Type B pancreatic cell (in vitro differentiated cells): Measurements from ENCODE around the gene RIMBP2. TPM values are rescaled to one million over a fixed set of nuclear protein-coding genes. Genes with fewer than 3 reads are reported as not detected.

Source experiments
- DNase-seq: peaks from one replicate; pipeline ENCODE4 v3.0.0; 2021; ENCODE audit warnings: mixed read lengths; ENCODE audit not compliant: unreplicated experiment; ENCODE audit errors: extremely low spot score
- H3K27ac Mint-ChIP-seq: 2 replicates; pipeline ENCODE4 v1.8.0; 2021; ENCODE audit warnings: mild to moderate bottlenecking, mixed read lengths
- H3K27me3 Mint-ChIP-seq: 2 replicates; pipeline ENCODE4 v1.8.0; 2021; ENCODE audit warnings: mixed read lengths
- H3K36me3 Mint-ChIP-seq: 2 replicates; pipeline ENCODE4 v1.8.0; 2021; ENCODE audit warnings: mixed read lengths
- H3K4me1 Mint-ChIP-seq: one replicate; pipeline ENCODE4 v1.8.0; 2021; ENCODE audit warnings: mixed read lengths; ENCODE audit not compliant: unreplicated experiment
- H3K4me3 Mint-ChIP-seq: 2 replicates; pipeline ENCODE4 v1.8.0; 2021; ENCODE audit warnings: mild to moderate bottlenecking, mixed read lengths
- H3K9me3 Mint-ChIP-seq: 2 replicates; pipeline ENCODE4 v1.8.0; 2021; ENCODE audit warnings: mixed read lengths
- total RNA-seq: library from RNA; stranded (reverse); gene quantifications from 2 replicates; pipeline ENCODE4 v1.2.1, GENCODE V29; 2021; ENCODE audit warnings: low replicate concordance
- TF ChIP-seq, protein P1 (sequence below): fragments of 200-600 bp; sonication (generic); conservative IDR thresholded peaks from 2 replicates; pipeline ENCODE4 v1.5.0; 2021; ENCODE audit warnings: antibody characterized with exemption, mild to moderate bottlenecking

The RIMBP2 gene
- total RNA-seq, 1 donor from 2014 or later = 23.7 TPM

GRCh38 chr12:130644146-130644545, 72.0 kb downstream of the RIMBP2 start:
- Mint-ChIP-seq H3K4me1 (peaks cover 9% of the 10 kb centered on the region), H3K9me3 (no peaks in the 10 kb centered on the region), H3K4me3 (no peak overlapping the region), H3K27me3 (no peaks in the 10 kb centered on the region), H3K27ac (no peak overlapping the region), H3K36me3 (no peaks in the 10 kb centered on the region)
- TF ChIP-seq, protein P1, sequence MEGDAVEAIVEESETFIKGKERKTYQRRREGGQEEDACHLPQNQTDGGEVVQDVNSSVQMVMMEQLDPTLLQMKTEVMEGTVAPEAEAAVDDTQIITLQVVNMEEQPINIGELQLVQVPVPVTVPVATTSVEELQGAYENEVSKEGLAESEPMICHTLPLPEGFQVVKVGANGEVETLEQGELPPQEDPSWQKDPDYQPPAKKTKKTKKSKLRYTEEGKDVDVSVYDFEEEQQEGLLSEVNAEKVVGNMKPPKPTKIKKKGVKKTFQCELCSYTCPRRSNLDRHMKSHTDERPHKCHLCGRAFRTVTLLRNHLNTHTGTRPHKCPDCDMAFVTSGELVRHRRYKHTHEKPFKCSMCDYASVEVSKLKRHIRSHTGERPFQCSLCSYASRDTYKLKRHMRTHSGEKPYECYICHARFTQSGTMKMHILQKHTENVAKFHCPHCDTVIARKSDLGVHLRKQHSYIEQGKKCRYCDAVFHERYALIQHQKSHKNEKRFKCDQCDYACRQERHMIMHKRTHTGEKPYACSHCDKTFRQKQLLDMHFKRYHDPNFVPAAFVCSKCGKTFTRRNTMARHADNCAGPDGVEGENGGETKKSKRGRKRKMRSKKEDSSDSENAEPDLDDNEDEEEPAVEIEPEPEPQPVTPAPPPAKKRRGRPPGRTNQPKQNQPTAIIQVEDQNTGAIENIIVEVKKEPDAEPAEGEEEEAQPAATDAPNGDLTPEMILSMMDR = no peak
- DNase-seq = no peak

DNA sequence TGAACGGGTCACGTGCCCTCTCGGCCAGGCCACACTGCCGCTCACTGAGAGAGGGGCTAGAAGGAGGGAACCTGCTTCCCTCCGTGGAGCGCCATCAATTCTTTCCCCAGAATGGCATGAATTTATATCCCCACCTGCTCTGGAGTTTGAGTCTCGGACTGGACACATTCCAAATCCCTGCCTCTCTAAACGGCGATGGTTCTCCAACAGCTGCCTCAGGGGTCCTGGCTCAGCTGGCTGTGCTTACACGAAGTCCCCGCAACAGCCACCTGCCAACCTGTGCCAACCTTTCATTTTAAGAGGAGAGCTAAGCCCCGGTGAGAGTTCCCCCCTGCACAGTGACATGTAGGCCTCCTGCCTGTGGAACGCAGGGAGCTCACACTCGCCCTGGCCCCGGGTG, 73.2 kb downstream of the RIMBP2 start:
- Mint-ChIP-seq H3K36me3 (no peaks in the 10 kb centered on the region), H3K27me3 (no peaks in the 10 kb centered on the region), H3K4me1 (peaks cover 9% of the 10 kb centered on the region), H3K9me3 (no peaks in the 10 kb centered on the region), H3K4me3 (no peak overlapping the region), H3K27ac (no peak overlapping the region)
- DNase-seq = no peak
- TF ChIP-seq, protein P1 = no peak

DNA sequence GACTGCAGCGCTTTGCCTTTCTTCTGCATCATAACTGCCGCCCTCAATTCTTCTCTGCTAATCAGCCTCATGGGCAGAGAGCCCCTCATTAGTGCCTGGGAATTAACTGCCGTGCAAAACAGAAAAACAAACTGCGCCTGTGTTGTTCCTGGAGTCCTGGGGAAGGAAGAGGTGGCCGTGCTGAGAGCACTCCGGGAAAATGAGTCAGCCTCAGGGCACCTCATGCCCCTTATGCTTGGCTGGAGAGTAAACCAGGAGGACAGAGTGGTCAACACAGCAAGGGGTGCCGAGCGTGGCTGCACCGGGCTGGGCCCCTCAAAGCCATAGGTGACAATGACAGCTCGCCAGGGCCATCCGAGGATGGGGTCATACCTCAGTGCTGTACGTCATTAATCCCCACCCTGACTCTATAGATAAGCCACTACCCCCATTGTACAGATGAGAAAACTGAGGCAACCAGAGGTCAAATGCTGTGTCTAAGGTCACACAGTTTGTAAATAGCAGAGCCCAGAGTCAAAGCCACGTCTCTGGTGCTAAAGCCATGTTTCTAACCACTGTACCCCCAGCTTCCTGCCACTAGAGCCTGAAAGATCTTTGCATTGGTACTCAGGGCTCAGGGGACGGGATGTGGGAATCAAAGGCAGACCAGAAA, 74.4 kb downstream of the RIMBP2 start:
- Mint-ChIP-seq H3K27me3 (no peaks in the 10 kb centered on the region), H3K4me1 (peaks cover 9% of the 10 kb centered on the region), H3K9me3 (no peaks in the 10 kb centered on the region), H3K36me3 (no peaks in the 10 kb centered on the region), H3K27ac (no peak overlapping the region), H3K4me3 (no peak overlapping the region)
- TF ChIP-seq, protein P1 = no peak
- no peak for DNase-seq

- no peaks in the 10 kb centered on the region for H3K9me3 Mint-ChIP-seq
- H3K4me3 Mint-ChIP-seq = no peak overlapping the region
- H3K27me3 Mint-ChIP-seq = peaks cover 4% of the 10 kb centered on the region
- DNase-seq = no peak
- no peak overlapping the region for H3K27ac Mint-ChIP-seq
- no peaks in the 10 kb centered on the region for H3K36me3 Mint-ChIP-seq
- H3K4me1 Mint-ChIP-seq = peaks cover 9% of the 10 kb centered on the region
- TF ChIP-seq, protein P1 = no peak
Observed at GRCh38 chr12:130640901-130641300, 75.2 kb downstream of the RIMBP2 start.

- DNase-seq = no peak
- Mint-ChIP-seq H3K36me3 (no peaks in the 10 kb centered on the region), H3K27me3 (peaks cover 8% of the 10 kb centered on the region), H3K27ac (no peak overlapping the region), H3K4me3 (no peak overlapping the region), H3K4me1 (peaks cover 9% of the 10 kb centered on the region), H3K9me3 (no peaks in the 10 kb centered on the region)
- TF ChIP-seq, protein P1 = no peak
Observed at GRCh38 chr12:130640496-130640895, 75.6 kb downstream of the RIMBP2 start.
